ENCODE data around the gene USP37. TPM values are rescaled to one million over a fixed set of nuclear protein-coding genes. Genes with fewer than 3 reads are reported as not detected.

The USP37 gene
- total and polyA plus RNA-seq, 9 donors, result 4.2 to 56.8 (median 17.6) TPM

- DNase-seq, result no peak
- TF ChIP-seq POLR2A (IDR thresholded peaks at IDR 0.05) (no peak), CTCF (IDR thresholded peaks at IDR 0.05) (no peak), EP300 (IDR thresholded peaks at IDR 0.05) (no peak)
- no peaks in the 10 kb centered on the region for H3K27me3 ChIP-seq
- H3K36me3 ChIP-seq, result no peaks in the 10 kb centered on the region
- H3K4me1 ChIP-seq (ENCODE audit: insufficient read depth), result no peaks in the 10 kb centered on the region
- no peaks in the 10 kb centered on the region for H3K9me3 ChIP-seq
- no peak overlapping the region for H3K27ac ChIP-seq
- H3K4me3 ChIP-seq, result no peak overlapping the region
- intact Hi-C loops (cut with DNase I), result no loop called here
Observed at GRCh38 chr2:218547511-218547910, 20.6 kb downstream of the USP37 start.

- Histone ChIP-seq H3K9me3 (no peaks in the 10 kb centered on the region), H3K36me3 (no peaks in the 10 kb centered on the region), H3K27ac (no peak overlapping the region), H3K4me1 (ENCODE audit: insufficient read depth) (no peaks in the 10 kb centered on the region), H3K4me3 (no peak overlapping the region), H3K27me3 (no peaks in the 10 kb centered on the region)
- no peak for DNase-seq
- 96 to 100% (median 100%) methylated on average over 1 of the region's 1 CpG for WGBS, 3 donors
- intact Hi-C loops (cut with DNase I), result no loop called here
- TF ChIP-seq CTCF (IDR thresholded peaks at IDR 0.05), result no peak
- no peak for TF ChIP-seq EP300 (IDR thresholded peaks at IDR 0.05)
- no peak for TF ChIP-seq POLR2A (IDR thresholded peaks at IDR 0.05)
Observed at GRCh38 chr2:218546012-218546411, 22.1 kb downstream of the USP37 start.

GRCh38 chr2:218540015-218540414 lies 28.1 kb downstream of the USP37 start:
- 91 to 95% (median 91%) methylated on average over 3 of the region's 3 CpGs for WGBS, 3 donors
- Histone ChIP-seq H3K4me3 (no peak overlapping the region), H3K36me3 (no peaks in the 10 kb centered on the region), H3K4me1 (ENCODE audit: insufficient read depth) (no peaks in the 10 kb centered on the region), H3K27ac (no peak overlapping the region), H3K27me3 (no peaks in the 10 kb centered on the region), H3K9me3 (no peaks in the 10 kb centered on the region)
- no peak for DNase-seq
- no peak for TF ChIP-seq CTCF (IDR thresholded peaks at IDR 0.05)
- no peak for TF ChIP-seq POLR2A (IDR thresholded peaks at IDR 0.05)
- no peak for TF ChIP-seq EP300 (IDR thresholded peaks at IDR 0.05)
- intact Hi-C loops (cut with DNase I), result no loop called here

DNA sequence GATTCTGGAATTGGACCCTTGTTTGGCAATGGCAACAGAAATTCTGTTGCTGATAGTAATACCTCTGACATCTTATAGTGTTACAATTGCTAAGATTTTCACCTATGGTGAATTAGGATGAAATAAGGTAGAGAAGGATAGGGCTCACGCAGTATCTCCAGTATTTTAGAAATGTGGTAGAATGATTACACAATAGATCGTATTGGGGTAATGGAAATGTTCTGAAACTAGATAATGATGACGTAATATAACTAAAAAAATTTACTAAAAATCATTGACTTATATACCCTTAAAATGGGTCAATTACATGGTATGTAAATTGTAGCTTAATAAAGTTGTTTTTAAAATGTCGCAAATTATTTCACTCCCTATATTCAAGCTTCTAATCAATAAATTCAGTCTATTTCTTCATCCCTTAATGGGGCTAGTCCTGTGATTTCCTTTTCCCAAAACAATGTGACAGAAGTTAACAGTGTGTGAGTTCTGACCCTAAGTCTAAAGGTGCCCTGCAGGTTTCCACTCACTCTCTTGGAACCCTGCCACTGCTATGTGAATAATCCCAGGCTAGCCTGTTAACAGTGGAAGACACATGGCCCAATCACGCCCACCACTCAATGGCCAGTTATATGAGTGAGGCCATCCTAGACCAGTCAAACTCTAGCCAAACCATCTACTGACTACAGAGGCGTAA lies 31.2 kb downstream of the USP37 start:
- H3K27ac ChIP-seq, result no peak overlapping the region
- no peak overlapping the region for H3K4me3 ChIP-seq
- H3K36me3 ChIP-seq, result no peaks in the 10 kb centered on the region
- DNase-seq, result no peak
- no peaks in the 10 kb centered on the region for H3K9me3 ChIP-seq
- TF ChIP-seq EP300 (IDR thresholded peaks at IDR 0.05), result no peak
- no peak for TF ChIP-seq POLR2A (IDR thresholded peaks at IDR 0.05)
- no peak for TF ChIP-seq CTCF (IDR thresholded peaks at IDR 0.05)
- H3K4me1 ChIP-seq (ENCODE audit: insufficient read depth), result no peaks in the 10 kb centered on the region
- no peaks in the 10 kb centered on the region for H3K27me3 ChIP-seq
- intact Hi-C loops (cut with DNase I), result no loop called here
- 89 to 90% (median 89%) methylated on average over 6 of the region's 6 CpGs for WGBS, 3 donors

Data from ovary (tissue), 9 donors.